ENCODE results near the gene TRMT61A.

GRCh38 chr14:103489621-103490020 lies 39.4 kb upstream of the TRMT61A start:
- no peak for TF ChIP-seq EP300 (IDR thresholded peaks at IDR 0.05; ENCODE audit: borderline replicate concordance in 1 of 2, control insufficient read depth in 1 of 2, low read depth in 2 of 2, low read length in 2 of 2)
- TF ChIP-seq CHD4 (IDR thresholded peaks at IDR 0.05) = no peak
- TF ChIP-seq CTCF (IDR thresholded peaks at IDR 0.05 in 2 of 3, conservative IDR thresholded peaks at IDR 0.05 in 1 of 3; ENCODE audit: control insufficient read depth in 2 of 3, extremely low read depth in 1 of 3, insufficient read depth in 1 of 3, low read depth in 3 of 3, low read length in 3 of 3) = no peak
- TF ChIP-seq SRF (IDR thresholded peaks at IDR 0.05; ENCODE audit: low read depth in 2 of 2, low read length in 2 of 2) = no peak
- no peak for TF ChIP-seq CREM (IDR thresholded peaks at IDR 0.05; ENCODE audit: low read depth)
- no peak for TF ChIP-seq SIN3A (IDR thresholded peaks at IDR 0.05; ENCODE audit: low read depth, low read length)
- no peak for TF ChIP-seq MXI1 (IDR thresholded peaks at IDR 0.05; ENCODE audit: low read depth, low read length)
- no peak for TF ChIP-seq NRF1 (conservative IDR thresholded peaks at IDR 0.05; ENCODE audit: low read depth, low read length)
